H1 (cell line): ENCODE measurements around the gene CAMTA1. TPM values are rescaled to one million over a fixed set of nuclear protein-coding genes. Genes with fewer than 3 reads are reported as not detected.

Source experiments
- CTCF ChIA-PET: fragments of 300-600 bp; sonication (Branson Sonifier 250); formaldehyde crosslinking; loops from one replicate; lab custom pipeline; 2021; ENCODE audit not compliant: partially characterized antibody; lab: Charles Lee
- POLR2A ChIA-PET: fragments of 300-600 bp; sonication (Branson Sonifier 250); formaldehyde crosslinking; loops from one replicate; lab custom pipeline; 2021; ENCODE audit warnings: inconsistent platforms; ENCODE audit not compliant: partially characterized antibody; lab: Charles Lee
- DNase-seq, 2 experiments: peaks; one replicate each; pipeline versions ENCODE4 v3.0.0 to v3.0.0-alpha.2; 2010 to 2022; ENCODE audit warnings: low spot score in 2 of 2, low read depth in 1 of 2, mixed read lengths in 1 of 2
- FAIRE-seq: peaks from 2 replicates; lab custom pipeline; 2011; peaks lifted over from hg19 to GRCh38; lab: Jason Lieb, UNC
- H2AFZ ChIP-seq: 2 replicates; pipeline ENCODE4 v1.8.1; 2012; ENCODE audit warnings: low read length, inconsistent platforms
- H2AK5ac ChIP-seq: 2 replicates; pipeline ENCODE4 v1.6.1; 2013; ENCODE audit warnings: low read depth, low read length
- H2BK120ac ChIP-seq: replicated peaks from 2 replicates; pipeline ENCODE3; 2013; ENCODE audit warnings: low read depth, low read length, inconsistent platforms
- H2BK12ac ChIP-seq: 2 replicates; pipeline ENCODE4 v1.6.1; 2013; ENCODE audit warnings: low read depth, low read length
- H2BK15ac ChIP-seq: 2 replicates; pipeline ENCODE4 v1.6.1; 2013; ENCODE audit warnings: low read length
- H2BK20ac ChIP-seq: 2 replicates; pipeline ENCODE4 v1.6.1; 2013; ENCODE audit warnings: low read length
- H2BK5ac ChIP-seq: 2 replicates; pipeline ENCODE4 v1.6.1; 2013; ENCODE audit warnings: low read depth, low read length
- H3K14ac ChIP-seq: 2 replicates; pipeline ENCODE4 v1.6.1; 2013; ENCODE audit warnings: inconsistent platforms; ENCODE audit not compliant: insufficient read length
- H3K18ac ChIP-seq: 2 replicates; pipeline ENCODE4 v1.6.1; 2013; ENCODE audit warnings: low read length; ENCODE audit errors: extremely low read depth
- H3K23ac ChIP-seq: 2 replicates; pipeline ENCODE4 v1.6.1; 2013; ENCODE audit warnings: inconsistent platforms; ENCODE audit not compliant: insufficient read length
- H3K23me2 ChIP-seq: 2 replicates; pipeline ENCODE4 v1.6.1; 2013; ENCODE audit warnings: low read depth, low read length
- H3K27ac ChIP-seq: 2 replicates; pipeline ENCODE4 v1.6.1; 2011; ENCODE audit warnings: low read depth, low read length, inconsistent platforms
- H3K27me3 ChIP-seq, 4 experiments: replicated peaks in 1 of 4; 1 replicate in 1 of 4; 2 replicates in 3 of 4; pipeline versions ENCODE4 v1.6.1 to v1.8.1; 2011 to 2013; ENCODE audit warnings: low read length in 3 of 4, mild to moderate bottlenecking in 3 of 4, inconsistent platforms in 2 of 4, mixed read lengths in 2 of 4, moderate library complexity in 1 of 4; ENCODE audit not compliant: control insufficient read depth in 3 of 4, insufficient read depth in 3 of 4; ENCODE audit errors: extremely low read depth in 1 of 4
- H3K36me3 ChIP-seq, 4 experiments: 2 replicates each; pipeline versions ENCODE4 v1.6.1 to v1.8.1; 2011 to 2013; ENCODE audit warnings: mild to moderate bottlenecking in 4 of 4, low read length in 3 of 4, moderate library complexity in 2 of 4, control low read depth in 1 of 4, inconsistent platforms in 1 of 4; ENCODE audit not compliant: insufficient read depth in 4 of 4, control insufficient read depth in 2 of 4
- H3K4ac ChIP-seq: replicated peaks from 2 replicates; pipeline ENCODE3; 2013; ENCODE audit warnings: low read length, low read depth, mixed read lengths, inconsistent platforms; ENCODE audit not compliant: insufficient read length
- H3K4me1 ChIP-seq, 4 experiments: replicated peaks in 1 of 4; 1 replicate in 1 of 4; 2 replicates in 3 of 4; pipeline versions ENCODE4 v1.6.1 to v1.8.1; 2011 to 2013; ENCODE audit warnings: low read length in 3 of 4, inconsistent platforms in 2 of 4, mixed read lengths in 1 of 4; ENCODE audit not compliant: insufficient read depth in 4 of 4, control insufficient read depth in 3 of 4
- H3K4me2 ChIP-seq, 2 experiments: 2 replicates each; pipeline versions ENCODE4 v1.6.1 to v1.8.1; 2011 to 2013; ENCODE audit warnings: low read depth in 2 of 2, low read length in 2 of 2, control low read depth in 1 of 2, inconsistent platforms in 1 of 2, mild to moderate bottlenecking in 1 of 2; ENCODE audit not compliant: insufficient read depth in 1 of 2
- H3K4me3 ChIP-seq, 4 experiments: fragments of 200-600, 300-600 bp in 1 of 4; sonication (generic), shearing (Covaris generic), sonication (Bioruptor Twin) in 1 of 4; 2 replicates each; pipeline versions ENCODE4 v1.5.1 to v1.8.1; 2011 to 2016; ENCODE audit warnings: low read length in 4 of 4, low read depth in 3 of 4, control low read depth in 2 of 4, inconsistent platforms in 2 of 4, mild to moderate bottlenecking in 2 of 4, mixed read lengths in 1 of 4, moderate library complexity in 1 of 4; ENCODE audit not compliant: insufficient read depth in 2 of 4; ENCODE audit errors: extremely low read depth in 1 of 4
- H3K56ac ChIP-seq: replicated peaks from 2 replicates; pipeline ENCODE3; 2013; ENCODE audit warnings: low read depth, mild to moderate bottlenecking, mixed read lengths, low read length, inconsistent platforms; ENCODE audit not compliant: insufficient read length
- H3K79me1 ChIP-seq: 2 replicates; pipeline ENCODE4 v1.6.1; 2013; ENCODE audit warnings: low read depth, low read length, control low read depth
- H3K79me2 ChIP-seq, 2 experiments: 2 replicates each; pipeline versions ENCODE4 v1.6.1 to v1.8.1; 2012 to 2013; ENCODE audit warnings: low read length in 2 of 2, mild to moderate bottlenecking in 2 of 2, inconsistent platforms in 1 of 2; ENCODE audit not compliant: insufficient read depth in 2 of 2, control insufficient read depth in 1 of 2
- H3K9ac ChIP-seq, 4 experiments: replicated peaks in 1 of 4; 1 replicate in 1 of 4; 2 replicates in 3 of 4; pipeline versions ENCODE4 v1.6.1 to v1.8.1; 2011 to 2013; ENCODE audit warnings: low read depth in 3 of 4, low read length in 3 of 4, control low read depth in 2 of 4, mild to moderate bottlenecking in 2 of 4, moderate library complexity in 2 of 4, inconsistent platforms in 1 of 4; ENCODE audit errors: extremely low read depth in 1 of 4
- H3K9me3 ChIP-seq, 2 experiments: 2 replicates each; pipeline versions ENCODE4 v1.6.1 to v1.8.1; 2012 to 2013; ENCODE audit warnings: mild to moderate bottlenecking in 2 of 2, moderate library complexity in 2 of 2, control low read depth in 1 of 2, inconsistent platforms in 1 of 2, low read depth in 1 of 2, low read length in 1 of 2, mixed read lengths in 1 of 2; ENCODE audit not compliant: insufficient read depth in 2 of 2
- H4K20me1 ChIP-seq, 2 experiments: replicated peaks in 1 of 2; 2 replicates each; pipeline versions ENCODE3 to v1.8.1; 2011 to 2013; ENCODE audit warnings: inconsistent platforms in 2 of 2, low read length in 2 of 2, mild to moderate bottlenecking in 1 of 2; ENCODE audit not compliant: insufficient read depth in 2 of 2, control insufficient read depth in 1 of 2
- H4K5ac ChIP-seq: 2 replicates; pipeline ENCODE4 v1.6.1; 2013; ENCODE audit warnings: low read length, low read depth, mixed read lengths, inconsistent platforms; ENCODE audit not compliant: insufficient read length
- H4K8ac ChIP-seq: 2 replicates; pipeline ENCODE4 v1.8.0; 2013; ENCODE audit warnings: mild to moderate bottlenecking, moderate library complexity, low read length, inconsistent platforms; ENCODE audit not compliant: insufficient read depth; ENCODE audit errors: extremely low read depth
- H4K91ac ChIP-seq: replicated peaks from 2 replicates; pipeline ENCODE3; 2013; ENCODE audit warnings: low read length, mixed read lengths, inconsistent platforms; ENCODE audit not compliant: insufficient read length
- CEBPB ChIP-seq: IDR thresholded peaks from 2 replicates; pipeline ENCODE4 v1.6.1; 2012; ENCODE audit warnings: low read depth, low read length
- CTCF ChIP-seq, 3 experiments: IDR thresholded peaks; 1 replicate in 2 of 3; 2 replicates in 1 of 3; pipeline versions ENCODE4 v1.5.1 to v1.6.1; 2011; ENCODE audit warnings: low read length in 3 of 3, mild to moderate bottlenecking in 3 of 3, inconsistent platforms in 2 of 3, low read depth in 1 of 3, moderate library complexity in 1 of 3; ENCODE audit not compliant: insufficient read depth in 1 of 3; ENCODE audit errors: control extremely low read depth in 1 of 3
- EGR1 ChIP-seq: IDR thresholded peaks from 2 replicates; pipeline ENCODE4 v1.6.1; 2011; ENCODE audit warnings: low read depth, low read length, borderline replicate concordance
- GTF2F1 ChIP-seq: IDR thresholded peaks from 2 replicates; pipeline ENCODE4 v1.6.1; 2012; ENCODE audit warnings: low read depth, low read length, improper control_type of control experiment, borderline replicate concordance
- JUND ChIP-seq: IDR thresholded peaks from 2 replicates; pipeline ENCODE4 v1.6.1; 2011; ENCODE audit warnings: mild to moderate bottlenecking, improper control_type of control experiment, low read length
- KDM1A ChIP-seq: fragments of 200-600, 300-600 bp; sonication (generic); IDR thresholded peaks from 2 replicates; pipeline ENCODE4 v1.7.1; 2016; ENCODE audit warnings: mild to moderate bottlenecking, low read length, borderline replicate concordance
- RAD21 ChIP-seq, 2 experiments: IDR thresholded peaks in 1 of 2; conservative IDR thresholded peaks in 1 of 2; 2 replicates each; pipeline ENCODE4 v1.6.1; 2011; ENCODE audit warnings: low read depth in 2 of 2, low read length in 2 of 2, improper control_type of control experiment in 1 of 2, inconsistent platforms in 1 of 2, mild to moderate bottlenecking in 1 of 2, moderate library complexity in 1 of 2
- RBBP5 ChIP-seq: IDR thresholded peaks from 2 replicates; pipeline ENCODE4 v1.7.1; 2012; ENCODE audit warnings: low read depth, mild to moderate bottlenecking, inconsistent platforms, low read length, moderate library complexity, borderline replicate concordance
- SRF ChIP-seq: IDR thresholded peaks from 2 replicates; pipeline ENCODE4 v1.6.1; 2011; ENCODE audit warnings: mild to moderate bottlenecking, low read depth, low read length, moderate library complexity
- TAF1 ChIP-seq: IDR thresholded peaks from 2 replicates; pipeline ENCODE4 v1.6.1; 2011; ENCODE audit warnings: mild to moderate bottlenecking, low read depth, low read length
- WGBS, 2 experiments: shearing (Covaris generic) in 1 of 2; methylation state at CpG; one replicate each; pipeline versions ENCODE4 v1.1.6 to v1.1.7; 2013 to 2015; ENCODE audit warnings: low lambda C conversion rate in 2 of 2, mixed read lengths in 2 of 2, inconsistent platforms in 1 of 2, low coverage in 1 of 2, missing lambda C conversion rate in 1 of 2; ENCODE audit not compliant: insufficient replicate concordance in 2 of 2, insufficient coverage in 1 of 2, insufficient read length in 1 of 2; ENCODE audit errors: extremely low coverage in 1 of 2, missing lambda C conversion rate in 1 of 2; 5-methylcytosine and 5-hydroxymethylcytosine counted together
- polyA plus RNA-seq, 7 experiments: library from polyadenylated mRNA; depleted of rRNA in 3 of 7; stranded (reverse) in 5 of 7; unstranded in 2 of 7; fragments of >200 nt in 5 of 7; fragments of 200-250 nt in 2 of 7; gene quantifications; 1 replicate in 5 of 7; 2 replicates in 1 of 7; 4 replicates in 1 of 7; pipeline versions ENCODE4 v1.2.1 to v1.2.3, GENCODE V29; 2011 to 2013; ENCODE audit warnings: missing spikeins in 2 of 7, mixed read lengths in 2 of 7
- total RNA-seq: library from RNA; stranded (reverse); fragmentation: NEBNext Ultra II Directional; extraction: Animal tissue kit (Norgen Biotek cat#: 25700); gene quantifications from 2 replicates; pipeline ENCODE4 v1.2.1, GENCODE V29; 2021

Gene CAMTA1
- total and polyA plus RNA-seq, 2 of the 8 experiments (the other 6 are each of a cell fraction or from before 2014, with no cell fraction given), result 65.0 to 119 TPM

GRCh38 chr1:6918186-6918924 lies 133.1 kb downstream of the CAMTA1 start:
- H2BK15ac ChIP-seq, result no peak overlapping the region
- no peak overlapping the region for H2BK20ac ChIP-seq
- H4K91ac ChIP-seq, result no peak overlapping the region
- H3K4ac ChIP-seq, result no peak overlapping the region
- no peaks in the 10 kb centered on the region; a peak in 1 of 7 replicates for H3K27me3 ChIP-seq
- H3K79me1 ChIP-seq, result no peaks in the 10 kb centered on the region
- H2AFZ ChIP-seq, result no peak overlapping the region
- 93% methylated on average over 13 of the region's 13 CpGs; no CpG with 5 or more reads in 1 of the 2 experiments for WGBS, 2 experiments
- H4K5ac ChIP-seq, result no peak overlapping the region
- no peaks in the 10 kb centered on the region; a peak in 1 of 8 replicates for H3K36me3 ChIP-seq
- H3K9me3 ChIP-seq, result peaks cover 3 to 6% of the 10 kb centered on the region in 2 experiments; a peak in 3 of 4 replicates
- H3K18ac ChIP-seq, result no peak overlapping the region
- H2BK5ac ChIP-seq, result no peak overlapping the region
- POLR2A ChIA-PET, result interaction anchor here (1.3 kb wide), 1 partner anchor 9 kb away, joined by 3 read pairs; no protein-coding TSS in a partner anchor
- H2AK5ac ChIP-seq, result no peak overlapping the region
- H4K20me1 ChIP-seq, result no peaks in the 10 kb centered on the region
- H3K4me3 ChIP-seq, result no peak overlapping the region
- CTCF ChIA-PET, result no interaction called here
- no peak overlapping the region for H3K14ac ChIP-seq
- no peak overlapping the region for H2BK12ac ChIP-seq
- no peaks in the 10 kb centered on the region for H3K79me2 ChIP-seq
- no peak overlapping the region for H3K9ac ChIP-seq
- no peak overlapping the region for H3K27ac ChIP-seq
- no peak overlapping the region for H3K23ac ChIP-seq
- DNase-seq, result no peak
- H3K56ac ChIP-seq, result no peak overlapping the region
- no peaks in the 10 kb centered on the region; a peak in 1 of 7 replicates for H3K4me1 ChIP-seq
- no peak overlapping the region for H2BK120ac ChIP-seq
- no peak overlapping the region for H3K4me2 ChIP-seq
- no peaks in the 10 kb centered on the region for H3K23me2 ChIP-seq
- FAIRE-seq, result no peak
- H4K8ac ChIP-seq, result no peak overlapping the region; the same call in 1 of the 2 replicates
- TF ChIP-seq TAF1 (no peak), KDM1A (no peak), CTCF (IDR thresholded peaks at IDR 0.05; ENCODE audit: control extremely low read depth in 1 of 3, insufficient read depth in 1 of 3, low read depth in 1 of 3, low read length in 3 of 3) (no peak), SRF (no peak), RAD21 (IDR thresholded peaks at IDR 0.05 in 1 of 2, conservative IDR thresholded peaks at IDR 0.05 in 1 of 2; ENCODE audit: low read depth in 2 of 2, low read length in 2 of 2) (no peak), JUND (no peak), GTF2F1 (no peak), EGR1 (no peak), RBBP5 (no peak), CEBPB (no peak)
